Stimulated activated CD4-positive, alpha-beta T cell treated with anti-CD3 and anti-CD28 coated beads, Interleukin-12 subunit alpha, Interleukin-12 subunit beta, amount 100 ng/mL, for 24 hours (primary cell): Measurements from ENCODE around the gene PTPRF.

Experiments
- DNase-seq, 2 experiments: peaks; one replicate each; pipeline ENCODE4 v3.0.0-alpha.2; 2020; ENCODE audit warnings: low read depth in 2 of 2

Gene PTPRF

GRCh38 chr1:43664369-43664768 is 133.7 kb downstream of the PTPRF start:
- no peak for DNase-seq

GRCh38 chr1:43666608-43667007 is 135.9 kb downstream of the PTPRF start:
- DNase-seq = no peak

GRCh38 chr1:43668956-43669355 is 138.3 kb downstream of the PTPRF start:
- no peak for DNase-seq

GRCh38 chr1:43669878-43670277 is 139.2 kb downstream of the PTPRF start:
- DNase-seq = no peak

GRCh38 chr1:43671193-43671592 is 140.5 kb downstream of the PTPRF start:
- DNase-seq = no peak

GRCh38 chr1:43671626-43672330 is 141.1 kb downstream of the PTPRF start:
- DNase-seq = no peak

- DNase-seq = no peak
Observed at GRCh38 chr1:43673261-43673660, 142.6 kb downstream of the PTPRF start.
